ENCODE data around the gene PLPP3.

- TF ChIP-seq CTCF (IDR thresholded peaks at IDR 0.05) (no peak), REST (IDR thresholded peaks at IDR 0.05; ENCODE audit: insufficient read depth in 1 of 2, low read depth in 2 of 2, low read length in 1 of 2) (no peak), POLR2AphosphoS5 (IDR thresholded peaks at IDR 0.05; ENCODE audit: low read depth, low read length) (no peak), TCF7L2 (IDR thresholded peaks at IDR 0.05; ENCODE audit: low read depth, low read length) (no peak)
These were observed 7.9 kb downstream of the PLPP3 start for GRCh38 chr1:56571448-56571847.
